DOHH2 (cell line): ENCODE results near the gene HLA-DOB.

ENCODE experiments used
- H3F3A ChIP-seq: fragments of 200-600 bp; sonication (generic), shearing (Covaris generic); 2 replicates; pipeline ENCODE4 v1.6.0; 2016; ENCODE audit warnings: antibody characterized with exemption, mild to moderate bottlenecking; ENCODE audit not compliant: control insufficient read depth, insufficient read depth
- H3K27ac ChIP-seq: fragments of 200-600 bp; sonication (generic); 2 replicates; pipeline ENCODE4 v1.5.1; 2014; ENCODE audit warnings: low read depth, mild to moderate bottlenecking, low read length, moderate library complexity
- H3K27me3 ChIP-seq: fragments of 200-600 bp; sonication (generic); 2 replicates; pipeline ENCODE4 v1.6.1; 2014; ENCODE audit warnings: mild to moderate bottlenecking, low read length, mixed read lengths; ENCODE audit not compliant: control insufficient read depth
- H3K36me3 ChIP-seq: fragments of 200-600 bp; sonication (generic); 2 replicates; pipeline ENCODE4 v1.6.1; 2014; ENCODE audit warnings: mild to moderate bottlenecking, low read length, moderate library complexity, mixed read lengths; ENCODE audit not compliant: control insufficient read depth
- H3K4me1 ChIP-seq: fragments of 200-600 bp; sonication (generic); 2 replicates; pipeline ENCODE4 v1.6.1; 2014; ENCODE audit warnings: mild to moderate bottlenecking, low read length, mixed read lengths; ENCODE audit not compliant: control insufficient read depth
- H3K4me2 ChIP-seq: fragments of 200-600 bp; sonication (generic); 2 replicates; pipeline ENCODE4 v1.6.0; 2014; ENCODE audit warnings: mild to moderate bottlenecking, low read length, moderate library complexity
- H3K4me3 ChIP-seq: fragments of 200-600 bp; sonication (generic); 2 replicates; pipeline ENCODE4 v1.5.1; 2014; ENCODE audit warnings: mild to moderate bottlenecking, low read length, mixed read lengths
- H3K79me2 ChIP-seq: fragments of 200-600 bp; sonication (generic); 2 replicates; pipeline ENCODE4 v1.6.1; 2014; ENCODE audit warnings: mild to moderate bottlenecking, low read length, mixed read lengths; ENCODE audit not compliant: control insufficient read depth
- H3K9me2 ChIP-seq: fragments of 200-600 bp; sonication (generic); replicated peaks from 2 replicates; pipeline ENCODE4 v1.6.1; 2014; ENCODE audit warnings: mild to moderate bottlenecking, low read length, mixed read lengths; ENCODE audit not compliant: control insufficient read depth
- H3K9me3 ChIP-seq: fragments of 200-600 bp; sonication (generic); 2 replicates; pipeline ENCODE4 v1.6.1; 2014; ENCODE audit warnings: antibody characterized with exemption, low read length, mixed read lengths; ENCODE audit not compliant: control insufficient read depth, insufficient read depth
- H4K20me1 ChIP-seq: fragments of 200-600 bp; sonication (generic); 2 replicates; pipeline ENCODE4 v1.6.0; 2014; ENCODE audit warnings: low read depth, mild to moderate bottlenecking, antibody characterized with exemption, low read length, moderate library complexity; ENCODE audit not compliant: control insufficient read depth, insufficient read depth
- CTCF ChIP-seq: fragments of 200-600 bp; sonication (generic); IDR thresholded peaks from one replicate; pipeline ENCODE4 v1.5.1; 2014; ENCODE audit warnings: antibody characterized with exemption, mild to moderate bottlenecking, low read depth, low read length; ENCODE audit not compliant: poor library complexity, severe bottlenecking
- EZH2phosphoT487 ChIP-seq: fragments of 200-600 bp; sonication (generic); IDR thresholded peaks from 2 replicates; pipeline ENCODE4 v1.6.1; 2017; ENCODE audit warnings: borderline replicate concordance, mild to moderate bottlenecking, antibody characterized with exemption, low read length, moderate library complexity, mixed read lengths

Gene HLA-DOB

DNA sequence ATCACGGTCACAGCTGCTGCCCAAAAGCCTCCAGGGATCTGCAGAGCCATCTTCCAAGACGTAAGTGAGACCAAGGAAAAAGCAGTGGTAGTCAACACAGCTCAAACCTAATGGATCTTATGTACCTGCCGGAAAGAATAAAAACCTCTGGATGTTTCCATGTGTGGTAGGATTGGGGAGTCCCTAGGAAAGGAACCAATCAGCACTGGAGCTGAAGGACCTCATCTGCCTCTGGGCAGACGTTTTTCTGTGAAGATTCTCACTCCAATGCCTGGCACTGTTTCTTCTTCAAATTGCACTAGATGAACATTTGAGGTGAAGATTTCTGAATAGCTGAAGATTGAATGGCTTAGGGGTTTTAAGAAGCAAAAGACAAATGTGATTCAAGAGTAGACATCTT is 53.4 kb downstream of the HLA-DOB start, which contains the start of gene HLA-DQB2:
Gene HLA-DQB2, minus strand, starts transcription at position 112 of the 400 bp plus-strand sequence. Its CDS starts 62 bp downstream, at position 50.
- Histone ChIP-seq H3K4me1 (no peaks in the 10 kb centered on the region), H3K27me3 (peaks cover 16% of the 10 kb centered on the region), H3K79me2 (no peaks in the 10 kb centered on the region), H4K20me1 (no peaks in the 10 kb centered on the region), H3K4me2 (no peak within 1 kb of the TSS), H3K36me3 (no peaks in the 10 kb centered on the region), H3K9me2 (no peaks in the 10 kb centered on the region), H3F3A (no peaks in the 10 kb centered on the region), H3K27ac (no peak within 1 kb of the TSS), H3K9me3 (no peaks in the 10 kb centered on the region), H3K4me3 (no peak within 1 kb of the TSS)
- no peak for TF ChIP-seq EZH2phosphoT487
- TF ChIP-seq CTCF, result no peak
